Lower lobe of right lung (tissue), 2 donors: ENCODE measurements around the gene APLF. TPM values are rescaled to one million over a fixed set of nuclear protein-coding genes. Genes with fewer than 3 reads are reported as not detected.

Source experiments
- ATAC-seq, 2 donors: fragments of 200-7000 bp; cut with Tn5 transposase; one replicate each; pipeline ENCODE4 v1.9.1; 2020 to 2022; ENCODE audit warnings: mild to moderate bottlenecking in 2 of 2, moderate library complexity in 2 of 2
- DNase-seq: peaks from one replicate; pipeline ENCODE4 v3.0.0-alpha.2; 2020
- H3K27ac ChIP-seq: fragments of 200-600 bp; one replicate; pipeline ENCODE4 v1.8.0; 2022
- H3K27me3 ChIP-seq: fragments of 200-600 bp; one replicate; pipeline ENCODE4 v1.8.0; 2022; ENCODE audit warnings: low read depth
- H3K36me3 ChIP-seq: fragments of 200-600 bp; one replicate; pipeline ENCODE4 v1.8.0; 2022; ENCODE audit warnings: mild to moderate bottlenecking
- H3K4me1 ChIP-seq: fragments of 200-600 bp; one replicate; pipeline ENCODE4 v1.8.0; 2022
- H3K4me3 ChIP-seq: fragments of 200-600 bp; one replicate; pipeline ENCODE4 v1.8.0; 2022; ENCODE audit warnings: mild to moderate bottlenecking
- H3K9me3 ChIP-seq: fragments of 200-600 bp; one replicate; pipeline ENCODE4 v1.8.0; 2022
- CTCF ChIP-seq: fragments of 200-600 bp; IDR thresholded peaks from one replicate; pipeline ENCODE4 v1.8.0; 2022; ENCODE audit warnings: antibody characterized with exemption, mild to moderate bottlenecking
- intact Hi-C: fragments of 100-400 bp; cut with DNase I; formaldehyde crosslinking; loops from one replicate; pipeline ENCODE4 v1.11.0; 2022
- total RNA-seq: library from RNA; stranded (reverse); fragmentation: NEBNext Ultra II Directional; extraction: Animal tissue kit (Norgen Biotek cat#: 25700); gene quantifications from one replicate; pipeline ENCODE4 v1.2.1, GENCODE V29; 2021
- donor health status: DM: no; HTN: yes; CAD: no; lungs with severe emphysema.

APLF gene
- total RNA-seq, 1 donor from 2014 or later, result 5.8 TPM

DNA sequence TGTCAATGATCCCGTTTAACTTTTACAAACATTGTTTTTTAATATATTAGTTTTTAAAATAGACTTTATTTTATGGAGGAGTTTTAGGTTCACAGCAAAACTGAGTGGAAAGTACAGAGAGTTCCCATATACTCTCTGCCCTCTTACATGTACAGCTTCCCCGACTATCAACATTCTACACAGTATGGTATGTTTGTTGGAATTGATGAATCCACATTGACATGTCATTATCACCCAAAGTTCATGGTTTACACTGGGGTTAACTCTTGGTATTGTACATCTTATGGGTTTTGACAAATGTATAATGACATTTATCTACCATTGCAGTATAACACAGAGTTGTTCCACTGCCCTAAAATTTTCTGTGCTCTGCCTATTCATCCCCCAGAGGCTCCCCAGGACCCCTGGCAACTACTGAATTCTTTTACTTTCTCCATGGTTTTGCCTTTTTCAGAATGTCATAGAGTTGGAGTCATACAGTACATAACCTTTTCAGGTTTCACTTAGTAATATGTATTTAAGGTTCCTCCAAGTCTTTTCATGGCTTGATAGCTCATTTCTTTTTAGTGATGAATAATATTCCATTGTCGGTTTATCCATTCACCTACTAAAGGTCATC lies 5.5 kb downstream of the APLF start:
- H3K36me3 ChIP-seq, result no peaks in the 10 kb centered on the region
- H3K9me3 ChIP-seq, result no peaks in the 10 kb centered on the region
- no peak overlapping the region for H3K27ac ChIP-seq
- ATAC-seq, result no peak
- intact Hi-C loops, result no loop called here
- TF ChIP-seq CTCF, result no peak
- no peaks in the 10 kb centered on the region for H3K27me3 ChIP-seq
- no peak for DNase-seq
- H3K4me1 ChIP-seq, result peaks cover 8% of the 10 kb centered on the region
- H3K4me3 ChIP-seq, result no peak overlapping the region

GRCh38 chr2:68475110-68475509 lies 7.7 kb downstream of the APLF start:
- intact Hi-C loops, result no loop called here
- DNase-seq (no peak), ATAC-seq (no peak)
- Histone ChIP-seq H3K9me3 (no peaks in the 10 kb centered on the region), H3K4me3 (no peak overlapping the region), H3K27ac (no peak overlapping the region), H3K36me3 (no peaks in the 10 kb centered on the region), H3K4me1 (no peaks in the 10 kb centered on the region), H3K27me3 (no peaks in the 10 kb centered on the region)
- TF ChIP-seq CTCF, result no peak

- no peak overlapping the region for H3K27ac ChIP-seq
- no peaks in the 10 kb centered on the region for H3K4me1 ChIP-seq
- H3K9me3 ChIP-seq, result no peaks in the 10 kb centered on the region
- DNase-seq, result no peak
- H3K36me3 ChIP-seq, result no peaks in the 10 kb centered on the region
- TF ChIP-seq CTCF, result no peak
- H3K27me3 ChIP-seq, result no peaks in the 10 kb centered on the region
- H3K4me3 ChIP-seq, result no peak overlapping the region
- no peak for ATAC-seq
- intact Hi-C loops, result no loop called here
These were observed 8.2 kb downstream of the APLF start for GRCh38 chr2:68475576-68475975.

GRCh38 chr2:68476454-68476853 lies 9.1 kb downstream of the APLF start:
- Histone ChIP-seq H3K27me3 (no peaks in the 10 kb centered on the region), H3K9me3 (no peaks in the 10 kb centered on the region), H3K4me3 (no peak overlapping the region), H3K36me3 (no peaks in the 10 kb centered on the region), H3K27ac (no peak overlapping the region), H3K4me1 (no peaks in the 10 kb centered on the region)
- DNase-seq, result no peak
- intact Hi-C loops, result no loop called here
- no peak for ATAC-seq
- no peak for TF ChIP-seq CTCF

DNA sequence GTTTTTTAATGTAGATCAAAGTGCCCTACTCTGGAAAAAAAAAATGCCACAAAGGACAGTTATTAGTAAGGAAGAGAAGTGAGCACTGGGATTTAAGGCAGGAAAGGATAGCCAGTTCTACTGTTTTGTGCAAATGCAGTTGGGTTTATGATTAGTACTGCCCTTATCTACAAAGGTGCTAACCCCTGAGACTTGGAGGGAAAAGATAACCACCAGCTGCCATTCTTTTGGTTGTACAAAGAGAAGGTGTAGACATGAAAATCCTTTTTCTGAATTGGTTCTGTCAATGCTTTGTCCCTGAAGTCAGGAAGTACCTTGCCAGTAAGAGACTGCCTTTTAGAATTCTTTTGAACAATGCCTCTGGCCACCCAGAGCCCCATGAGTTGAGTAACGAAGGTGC lies 11.3 kb downstream of the APLF start:
- no peak for ATAC-seq
- H3K4me1 ChIP-seq, result no peaks in the 10 kb centered on the region
- H3K27me3 ChIP-seq, result no peaks in the 10 kb centered on the region
- no peak for DNase-seq
- no peak for TF ChIP-seq CTCF
- H3K9me3 ChIP-seq, result no peaks in the 10 kb centered on the region
- H3K27ac ChIP-seq, result no peak overlapping the region
- H3K4me3 ChIP-seq, result no peak overlapping the region
- intact Hi-C loops, result no loop called here
- H3K36me3 ChIP-seq, result no peaks in the 10 kb centered on the region
